Naive B cell (primary cell): ENCODE results near the gene EIF4G3. TPM values are rescaled to one million over a fixed set of nuclear protein-coding genes. Genes with fewer than 3 reads are reported as not detected.
"Not testable (repeated sequence)": the region's sequence is repeated elsewhere in the genome, so short reads cannot be mapped to it uniquely, and the experiment has no call there.

Experiments
- ATAC-seq, 2 donors: fragments of 150-1000 bp; cut with Tn5 transposase; 2 replicates each; pipeline ENCODE4 v1.10.0; 2021; ENCODE audit warnings: low read depth in 2 of 2, mild to moderate bottlenecking in 2 of 2, moderate library complexity in 2 of 2
- DNase-seq: peaks from one replicate; pipeline ENCODE4 v3.0.0; 2022
- H3K27ac Mint-ChIP-seq, 6 donors: one replicate each; pipeline ENCODE4 v1.8.0; 2020 to 2022; ENCODE audit warnings: mild to moderate bottlenecking in 6 of 6, mixed read lengths in 6 of 6, moderate library complexity in 5 of 6, inconsistent platforms in 2 of 6
- H3K27me3 Mint-ChIP-seq, 3 donors: one replicate each; pipeline ENCODE4 v1.8.0; 2021 to 2022; ENCODE audit warnings: mixed read lengths in 3 of 3, mild to moderate bottlenecking in 1 of 3
- H3K36me3 Mint-ChIP-seq, 2 donors: one replicate each; pipeline ENCODE4 v1.8.0; 2020 to 2022; ENCODE audit warnings: mixed read lengths in 2 of 2, inconsistent platforms in 1 of 2, mild to moderate bottlenecking in 1 of 2
- H3K4me1 Mint-ChIP-seq, 3 donors: one replicate each; pipeline ENCODE4 v1.8.0; 2020 to 2022; ENCODE audit warnings: mixed read lengths in 3 of 3, inconsistent platforms in 1 of 3, mild to moderate bottlenecking in 1 of 3, moderate library complexity in 1 of 3
- H3K4me3 Mint-ChIP-seq, 8 donors: one replicate each; pipeline ENCODE4 v1.8.0; 2020 to 2022; ENCODE audit warnings: mild to moderate bottlenecking in 8 of 8, mixed read lengths in 8 of 8, moderate library complexity in 8 of 8, inconsistent platforms in 2 of 8
- H3K9me3 Mint-ChIP-seq, 7 donors: one replicate each; pipeline ENCODE4 v1.8.0; 2020 to 2022; ENCODE audit warnings: mixed read lengths in 7 of 7, mild to moderate bottlenecking in 5 of 7, inconsistent platforms in 2 of 7, moderate library complexity in 1 of 7
- polyA plus RNA-seq, 6 donors: library from polyadenylated mRNA; unstranded; fragments of 300-500 nt; fragmentation: Illumina TruSeq; gene quantifications; one replicate each; pipeline ENCODE4 v1.2.3, GENCODE V29; 2021; ENCODE audit warnings: low read depth in 6 of 6

EIF4G3 gene
- polyA plus RNA-seq, 6 donors from 2014 or later, result 12.2 to 29.2 (median 16.0) TPM

DNA sequence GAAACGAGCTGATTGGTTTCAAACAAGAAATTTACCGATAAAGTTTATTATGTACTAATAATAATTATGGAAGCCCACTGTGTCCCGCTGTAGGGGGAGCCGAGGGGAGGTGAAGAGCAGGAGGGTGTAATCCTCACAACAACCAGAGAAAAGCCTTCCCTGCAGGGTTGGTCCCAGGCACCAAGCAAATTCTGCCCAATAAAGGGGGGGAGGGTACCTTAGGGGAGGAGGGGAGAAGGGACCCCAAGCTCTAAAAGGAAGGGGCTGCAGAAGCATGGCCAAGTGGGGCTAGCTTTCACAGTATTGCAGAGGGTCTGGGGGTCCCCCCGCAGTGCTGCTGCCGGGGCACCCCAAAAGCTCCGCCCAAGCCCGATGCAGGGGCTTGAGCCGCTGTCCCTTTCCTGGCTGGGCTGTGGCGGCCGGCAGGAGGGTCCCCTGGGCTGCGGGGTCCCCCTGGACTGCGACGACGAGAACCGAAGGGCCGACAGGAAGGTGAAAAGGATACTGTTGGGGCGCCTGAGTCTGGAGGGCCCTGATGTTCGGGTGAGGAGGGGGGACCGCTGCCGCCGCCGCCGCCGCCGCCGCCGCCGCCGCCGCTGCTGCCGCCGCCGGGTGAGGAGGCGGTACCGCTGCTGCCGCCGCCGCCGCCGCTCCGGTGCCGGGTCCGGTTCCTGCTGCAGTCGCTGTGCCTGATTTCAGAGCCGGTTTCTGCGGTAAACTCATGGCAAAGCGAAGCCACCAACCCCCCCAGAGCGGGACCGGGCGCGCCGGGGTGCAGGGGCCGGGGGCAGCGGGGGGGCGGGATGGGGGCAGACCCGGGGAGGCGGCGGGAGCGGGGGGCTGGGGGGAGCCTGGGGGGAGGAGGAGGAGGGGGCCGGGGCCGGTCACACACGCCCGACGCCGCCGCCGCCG is 771 bp downstream of the EIF4G3 start:
- no peaks in the 10 kb centered on the region for H3K27me3 Mint-ChIP-seq
- ATAC-seq (peak; percentile 19 to 24), DNase-seq (peak; percentile 41)
- H3K4me1 Mint-ChIP-seq, result peaks cover 30 to 33% (median 33%) of the 10 kb centered on the region in 3 donors
- H3K36me3 Mint-ChIP-seq, result no peaks in the 10 kb centered on the region
- H3K4me3 Mint-ChIP-seq, result peak overlapping the region; percentile 88 to 98 (median 96)
- H3K27ac Mint-ChIP-seq, result peak overlapping the region; percentile 89 to 98 (median 98)
- H3K9me3 Mint-ChIP-seq, result no peaks in the 10 kb centered on the region

GRCh38 chr1:21175324-21175669 is 1.4 kb downstream of the EIF4G3 start:
- ATAC-seq (peak; percentile 18 to 19), DNase-seq (peak; percentile 66)
- peak overlapping the region; percentile 89 to 98 (median 98) for H3K27ac Mint-ChIP-seq
- no peaks in the 10 kb centered on the region for H3K36me3 Mint-ChIP-seq
- H3K4me3 Mint-ChIP-seq, result peak overlapping the region; percentile 88 to 98 (median 94)
- no peaks in the 10 kb centered on the region for H3K9me3 Mint-ChIP-seq
- H3K4me1 Mint-ChIP-seq, result peaks cover 30 to 34% (median 33%) of the 10 kb centered on the region in 3 donors
- H3K27me3 Mint-ChIP-seq, result no peaks in the 10 kb centered on the region

GRCh38 chr1:21174654-21175323 is 1.9 kb downstream of the EIF4G3 start:
- Mint-ChIP-seq H3K27me3 (no peaks in the 10 kb centered on the region), H3K27ac (peak overlapping the region; percentile 89 to 98 (median 98)), H3K36me3 (no peaks in the 10 kb centered on the region), H3K4me3 (peak overlapping the region; percentile 88 to 98 (median 94)), H3K4me1 (peaks cover 30 to 34% (median 33%) of the 10 kb centered on the region in 3 donors), H3K9me3 (no peaks in the 10 kb centered on the region)
- DNase-seq (no peak), ATAC-seq (no peak)

GRCh38 chr1:21174230-21174629 is 2.5 kb downstream of the EIF4G3 start:
- H3K4me3 Mint-ChIP-seq, result peak overlapping the region; percentile 4 to 98 (median 94)
- no peak for DNase-seq
- H3K36me3 Mint-ChIP-seq, result no peaks in the 10 kb centered on the region
- H3K9me3 Mint-ChIP-seq, result no peaks in the 10 kb centered on the region
- H3K27ac Mint-ChIP-seq, result peak overlapping the region in 5 of 6 donors; percentile 24 to 98 (median 96)
- ATAC-seq, result no peak
- H3K27me3 Mint-ChIP-seq, result no peaks in the 10 kb centered on the region
- peaks cover 30 to 34% (median 33%) of the 10 kb centered on the region in 3 donors for H3K4me1 Mint-ChIP-seq

DNA sequence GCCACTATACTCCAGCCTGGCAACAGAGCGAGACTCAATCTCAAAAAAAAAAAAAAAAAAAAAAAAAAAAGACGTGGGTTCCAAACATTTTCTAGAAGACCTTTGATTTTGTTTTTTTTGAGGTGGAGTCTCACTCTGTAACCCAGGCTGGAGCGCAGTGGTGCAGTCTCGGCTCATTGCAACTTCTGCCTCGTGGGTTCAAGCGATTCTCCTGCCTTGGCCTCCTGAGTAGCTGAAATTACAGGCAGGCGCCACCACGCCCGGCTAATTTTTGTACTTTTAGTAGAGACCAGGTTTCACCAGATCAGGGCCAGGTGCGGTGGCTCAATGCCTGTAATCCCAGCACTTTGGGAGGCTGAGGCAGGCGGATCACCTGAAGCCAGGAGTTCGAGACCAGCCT is 3.6 kb downstream of the EIF4G3 start:
- not testable (repeated sequence) for DNase-seq, H3K27me3 Mint-ChIP-seq, H3K9me3 Mint-ChIP-seq, ATAC-seq, H3K4me3 Mint-ChIP-seq, H3K27ac Mint-ChIP-seq, H3K36me3 Mint-ChIP-seq
- H3K4me1 Mint-ChIP-seq, result peaks cover 30 to 34% (median 33%) of the 10 kb centered on the region in 3 donors

GRCh38 chr1:21170837-21171236 is 5.9 kb downstream of the EIF4G3 start:
- H3K36me3 Mint-ChIP-seq, ATAC-seq, H3K27me3 Mint-ChIP-seq, H3K9me3 Mint-ChIP-seq, DNase-seq, H3K4me3 Mint-ChIP-seq: not testable (repeated sequence)
- H3K27ac Mint-ChIP-seq, result peak overlapping the region in 2 of 6 donors; percentile 42 to 60
- H3K4me1 Mint-ChIP-seq, result peaks cover 29 to 36% (median 33%) of the 10 kb centered on the region in 3 donors

GRCh38 chr1:21168444-21168843 is 8.3 kb downstream of the EIF4G3 start:
- H3K36me3 Mint-ChIP-seq, result peaks cover 0 to 8% of the 10 kb centered on the region in 2 donors

DNA sequence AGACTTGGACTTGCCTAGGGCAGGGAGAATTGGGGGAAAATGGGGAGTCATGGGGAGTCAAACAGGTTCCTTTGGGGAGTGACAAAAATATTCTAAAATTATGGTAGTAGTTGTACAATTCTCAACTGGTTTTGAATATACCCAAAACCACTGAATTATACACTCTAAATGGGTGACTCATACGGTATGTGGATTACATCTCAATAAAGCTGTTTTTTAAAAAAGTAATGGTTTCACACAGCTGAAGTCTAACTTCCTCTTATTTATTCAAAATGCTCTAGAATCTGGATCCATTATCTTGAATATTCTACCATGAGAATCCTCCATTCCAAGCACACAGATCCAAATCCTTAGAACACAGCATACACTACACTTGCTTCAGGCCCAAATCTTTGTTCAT is 11.1 kb downstream of the EIF4G3 start:
- Mint-ChIP-seq H3K27ac (peak overlapping the region; percentile 31 to 85 (median 63)), H3K36me3 (peaks cover 0 to 12% of the 10 kb centered on the region in 2 donors), H3K4me3 (peak overlapping the region in 2 of 8 donors; percentile 2 to 16)

More at GRCh38 chr1:21168444-21168843, 8.3 kb downstream of the EIF4G3 start:
- H3K4me3 Mint-ChIP-seq, result no peak overlapping the region
- H3K27ac Mint-ChIP-seq, result peak overlapping the region in 1 of 6 donors; percentile 44
- DNase-seq (no peak), ATAC-seq (no peak)
- no peaks in the 10 kb centered on the region for H3K27me3 Mint-ChIP-seq
- H3K9me3 Mint-ChIP-seq, result no peaks in the 10 kb centered on the region
- peaks cover 29 to 37% (median 32%) of the 10 kb centered on the region in 3 donors for H3K4me1 Mint-ChIP-seq

DNA sequence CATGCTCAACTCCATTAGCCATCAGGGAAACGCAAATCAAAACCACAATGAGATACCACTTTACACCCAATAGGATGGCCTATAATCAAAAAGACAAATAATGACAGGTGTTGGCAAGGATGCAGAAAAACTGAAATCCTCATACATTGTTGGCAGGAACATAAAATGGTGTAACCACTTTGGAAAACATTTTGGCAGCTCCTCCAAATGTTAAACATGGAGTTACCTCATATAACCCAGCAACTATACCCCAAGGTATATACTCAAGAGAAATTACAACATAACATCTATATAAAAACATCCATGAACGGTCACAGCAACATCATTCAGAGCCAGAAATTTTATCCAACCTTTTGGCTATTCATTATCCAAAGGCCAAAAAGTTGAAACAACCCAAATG is 11.6 kb downstream of the EIF4G3 start:
- Mint-ChIP-seq H3K4me3 (no peak overlapping the region), H3K9me3 (no peaks in the 10 kb centered on the region), H3K27ac (peak overlapping the region in 1 of 6 donors; percentile 59), H3K4me1 (peaks cover 28 to 36% (median 32%) of the 10 kb centered on the region in 3 donors), H3K27me3 (no peaks in the 10 kb centered on the region), H3K36me3 (peaks cover 0 to 17% of the 10 kb centered on the region in 2 donors)
- no peak for DNase-seq
- no peak for ATAC-seq

More for the DNA sequence above, 11.1 kb downstream of the EIF4G3 start:
- peaks cover 23 to 30% (median 27%) of the 10 kb centered on the region in 3 donors for H3K4me1 Mint-ChIP-seq
- H3K9me3 Mint-ChIP-seq, result no peaks in the 10 kb centered on the region
- ATAC-seq, result peak; percentile 52 to 70
- H3K27me3 Mint-ChIP-seq, result no peaks in the 10 kb centered on the region
- peak; percentile 7 for DNase-seq

DNA sequence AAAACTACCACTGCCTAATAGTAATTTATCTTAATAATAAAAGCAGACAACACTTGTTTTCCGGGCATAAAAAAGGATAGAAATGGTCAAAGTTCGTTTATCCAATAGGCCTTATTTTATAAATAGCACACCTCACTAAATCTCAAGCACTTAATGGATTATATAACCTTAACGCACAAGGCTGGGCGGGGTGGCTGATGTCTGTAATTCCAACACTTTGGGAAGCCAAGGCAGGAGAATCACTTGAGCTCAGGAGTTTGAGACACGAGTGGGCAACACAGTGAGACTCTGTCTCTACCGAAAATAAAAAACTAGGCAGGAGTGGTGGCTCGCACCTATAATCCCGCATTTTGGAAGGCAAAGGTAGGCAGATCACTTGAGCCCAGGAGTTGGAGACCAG is 12.4 kb downstream of the EIF4G3 start:
- Mint-ChIP-seq H3K9me3 (no peaks in the 10 kb centered on the region), H3K36me3 (peaks cover 0 to 17% of the 10 kb centered on the region in 2 donors), H3K27ac (peak overlapping the region in 1 of 6 donors; percentile 56), H3K4me1 (peaks cover 28 to 37% (median 32%) of the 10 kb centered on the region in 3 donors), H3K27me3 (no peaks in the 10 kb centered on the region), H3K4me3 (no peak overlapping the region)
- no peak for DNase-seq
- no peak for ATAC-seq

DNA sequence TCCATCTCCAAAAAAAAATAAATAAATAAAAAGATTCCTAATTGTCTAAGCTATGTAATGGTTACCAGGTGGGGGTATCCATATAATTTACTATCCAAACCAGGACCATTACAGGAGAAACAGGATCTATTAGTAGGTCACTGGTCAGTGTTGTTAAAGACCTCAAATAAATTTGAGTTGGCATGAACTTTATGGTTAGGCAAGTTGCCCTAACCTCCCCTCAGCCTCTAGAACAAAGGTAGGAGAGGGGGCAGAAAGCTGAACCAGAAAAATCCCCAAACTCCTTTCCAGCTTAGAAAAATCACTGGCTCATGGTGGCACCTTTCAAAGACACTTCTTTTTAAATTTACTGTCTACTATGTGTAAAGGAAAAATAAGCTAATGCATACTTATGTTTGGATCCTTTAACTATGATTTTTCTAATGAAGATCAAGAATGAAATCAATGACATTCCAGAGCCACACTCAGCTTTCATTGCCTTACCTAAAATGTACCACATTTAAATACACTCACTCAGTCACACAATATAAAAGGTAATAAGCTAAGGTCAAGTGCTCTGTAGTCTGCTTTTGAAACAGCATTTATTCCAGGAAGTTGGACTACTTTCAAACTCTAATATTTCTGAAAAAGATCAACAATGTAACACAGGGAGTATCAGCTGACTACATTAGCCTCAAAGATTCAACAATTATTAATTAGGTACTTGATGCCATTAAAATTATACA is 13.8 kb downstream of the EIF4G3 start:
- Mint-ChIP-seq H3K27ac (peak overlapping the region in 3 of 6 donors; percentile 7 to 36 (median 28)), H3K36me3 (peaks cover 0 to 24% of the 10 kb centered on the region in 2 donors)

DNA sequence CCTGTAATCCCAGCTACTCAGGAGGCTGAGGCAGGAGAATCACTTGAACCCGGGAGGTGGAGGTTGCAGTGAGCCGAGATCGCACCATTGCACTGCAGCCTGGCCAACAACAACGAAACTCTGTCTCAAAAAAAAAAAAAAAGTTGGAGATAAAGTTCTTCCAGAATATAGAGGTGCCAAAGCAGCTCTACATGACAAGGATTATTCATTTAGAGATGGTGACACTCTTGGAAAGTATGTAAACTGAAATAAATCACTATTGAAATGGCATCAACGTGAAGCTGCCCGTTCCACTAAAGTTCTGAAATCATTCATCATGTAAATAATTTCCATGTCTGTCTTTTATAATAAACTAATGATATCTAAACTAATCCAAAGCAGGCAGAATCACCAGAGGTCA is 14.9 kb downstream of the EIF4G3 start:
- Mint-ChIP-seq H3K9me3 (no peaks in the 10 kb centered on the region), H3K4me1 (peaks cover 33 to 55% (median 40%) of the 10 kb centered on the region in 3 donors), H3K36me3 (peaks cover 0 to 17% of the 10 kb centered on the region in 2 donors), H3K27ac (peak overlapping the region in 1 of 6 donors; percentile 38), H3K27me3 (no peaks in the 10 kb centered on the region), H3K4me3 (peak overlapping the region in 1 of 8 donors; percentile 59)
- DNase-seq, result no peak
- ATAC-seq, result no peak

More for the DNA sequence above, 13.8 kb downstream of the EIF4G3 start:
- Mint-ChIP-seq H3K9me3 (no peaks in the 10 kb centered on the region), H3K4me1 (peaks cover 32 to 45% (median 35%) of the 10 kb centered on the region in 3 donors), H3K27me3 (no peaks in the 10 kb centered on the region), H3K4me3 (no peak overlapping the region)
- DNase-seq, result no peak
- ATAC-seq, result no peak
